WERI-Rb-1 (cell line): ENCODE data around the gene RIMBP2.
A peak's percentile ranks its signal among the peaks of the same experiment; 100 is the strongest.

Experiments
- DNase-seq: peaks from one replicate; pipeline ENCODE4 v3.0.0-alpha.2; 2020
- H3K27ac ChIP-seq: fragments of 250-450 bp; sonication (Bioruptor Pico); 2 replicates; pipeline ENCODE4 v1.5.1; 2020; ENCODE audit warnings: mild to moderate bottlenecking, moderate library complexity
- H3K27me3 ChIP-seq: fragments of 250-450 bp; sonication (Bioruptor Pico); 2 replicates; pipeline ENCODE4 v1.5.1; 2021; ENCODE audit warnings: mild to moderate bottlenecking, low read depth, moderate library complexity; ENCODE audit not compliant: insufficient read depth, severe bottlenecking
- H3K36me3 ChIP-seq: fragments of 250-450 bp; sonication (Bioruptor Pico); 2 replicates; pipeline ENCODE4 v1.5.1; 2020; ENCODE audit warnings: mild to moderate bottlenecking, moderate library complexity
- H3K4me3 ChIP-seq: 2 replicates; pipeline ENCODE4 v1.5.1; 2011; ENCODE audit warnings: low read depth, mild to moderate bottlenecking, control low read depth, low read length
- H3K9me3 ChIP-seq: fragments of 250-450 bp; sonication (Bioruptor Pico); 2 replicates; pipeline ENCODE4 v1.5.1; 2021; ENCODE audit warnings: mild to moderate bottlenecking, moderate library complexity; ENCODE audit not compliant: severe bottlenecking
- TF ChIP-seq, protein P1 (sequence below): IDR thresholded peaks from 2 replicates; pipeline ENCODE4 v1.5.1; 2011; ENCODE audit warnings: low read depth, mild to moderate bottlenecking, control low read depth, inconsistent platforms, low read length

The RIMBP2 gene

DNA sequence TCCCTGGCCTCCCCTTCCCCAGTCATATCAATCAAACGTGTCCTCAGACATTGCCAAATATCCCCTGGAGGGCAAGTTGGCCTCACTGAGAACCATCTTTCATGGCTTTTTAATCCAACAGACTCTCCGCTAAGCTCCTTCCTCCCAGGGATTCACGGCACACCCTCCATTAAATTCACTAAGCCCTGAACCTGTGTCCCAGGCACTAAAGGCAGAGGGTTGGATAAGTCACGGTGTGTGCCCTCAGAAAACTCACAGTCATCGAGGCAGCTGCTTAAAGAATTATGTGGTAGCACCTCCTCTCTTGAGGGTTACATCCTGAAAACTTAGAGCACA is 211.3 kb downstream of the RIMBP2 start:
- Histone ChIP-seq H3K9me3 (no peaks in the 10 kb centered on the region), H3K27ac (peak overlapping the region; percentile 85)

DNA sequence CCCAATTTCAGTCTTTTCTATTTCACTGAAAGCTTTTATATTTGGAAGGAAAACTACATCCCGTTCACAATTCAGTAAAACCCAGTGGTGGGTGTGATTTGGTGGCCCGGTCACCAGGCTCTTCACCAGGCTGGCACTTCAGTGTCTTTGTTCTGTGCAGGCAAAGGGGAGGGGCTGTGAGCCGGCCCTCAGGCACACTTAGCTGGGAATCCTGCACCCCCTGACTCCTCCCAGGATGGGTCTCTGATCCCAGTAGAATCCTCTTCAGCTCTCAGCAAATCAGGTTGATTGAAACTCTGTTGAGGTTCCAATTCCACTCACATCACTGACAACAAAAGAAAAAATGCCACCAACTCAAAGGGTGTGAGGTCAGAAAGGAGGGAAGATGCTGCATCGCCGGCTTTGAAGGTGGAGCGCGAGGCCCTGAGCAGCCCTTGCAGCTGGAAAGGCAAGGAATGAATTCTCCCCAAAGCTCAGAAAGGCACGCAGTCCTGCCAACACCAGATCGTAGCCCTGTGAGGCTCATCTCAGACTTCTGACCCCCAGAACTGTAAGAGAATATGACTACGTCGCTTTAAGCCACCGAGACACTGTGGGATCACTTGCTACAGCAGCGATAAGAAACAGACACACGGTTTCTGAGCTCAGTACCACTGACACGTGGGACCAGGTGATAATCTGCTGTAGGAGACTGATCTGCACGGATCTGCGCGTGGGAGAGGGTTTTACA is 211.8 kb downstream of the RIMBP2 start:
- H3K4me3 ChIP-seq: peak overlapping the region; percentile 23
- peak overlapping the region; percentile 85 for H3K27ac ChIP-seq
- no peaks in the 10 kb centered on the region; the same call in 1 of the 2 replicates for H3K36me3 ChIP-seq
- DNase-seq: peak; percentile 63
- TF ChIP-seq, protein P1, sequence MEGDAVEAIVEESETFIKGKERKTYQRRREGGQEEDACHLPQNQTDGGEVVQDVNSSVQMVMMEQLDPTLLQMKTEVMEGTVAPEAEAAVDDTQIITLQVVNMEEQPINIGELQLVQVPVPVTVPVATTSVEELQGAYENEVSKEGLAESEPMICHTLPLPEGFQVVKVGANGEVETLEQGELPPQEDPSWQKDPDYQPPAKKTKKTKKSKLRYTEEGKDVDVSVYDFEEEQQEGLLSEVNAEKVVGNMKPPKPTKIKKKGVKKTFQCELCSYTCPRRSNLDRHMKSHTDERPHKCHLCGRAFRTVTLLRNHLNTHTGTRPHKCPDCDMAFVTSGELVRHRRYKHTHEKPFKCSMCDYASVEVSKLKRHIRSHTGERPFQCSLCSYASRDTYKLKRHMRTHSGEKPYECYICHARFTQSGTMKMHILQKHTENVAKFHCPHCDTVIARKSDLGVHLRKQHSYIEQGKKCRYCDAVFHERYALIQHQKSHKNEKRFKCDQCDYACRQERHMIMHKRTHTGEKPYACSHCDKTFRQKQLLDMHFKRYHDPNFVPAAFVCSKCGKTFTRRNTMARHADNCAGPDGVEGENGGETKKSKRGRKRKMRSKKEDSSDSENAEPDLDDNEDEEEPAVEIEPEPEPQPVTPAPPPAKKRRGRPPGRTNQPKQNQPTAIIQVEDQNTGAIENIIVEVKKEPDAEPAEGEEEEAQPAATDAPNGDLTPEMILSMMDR: no peak
- H3K9me3 ChIP-seq: no peaks in the 10 kb centered on the region
- H3K27me3 ChIP-seq: no peaks in the 10 kb centered on the region

More for the DNA sequence above, 211.3 kb downstream of the RIMBP2 start:
- DNase-seq: peak; percentile 82
- Histone ChIP-seq H3K27me3 (no peaks in the 10 kb centered on the region), H3K4me3 (peak overlapping the region; percentile 23), H3K36me3 (no peaks in the 10 kb centered on the region; the same call in 1 of the 2 replicates)
- TF ChIP-seq, protein P1: no peak

DNA sequence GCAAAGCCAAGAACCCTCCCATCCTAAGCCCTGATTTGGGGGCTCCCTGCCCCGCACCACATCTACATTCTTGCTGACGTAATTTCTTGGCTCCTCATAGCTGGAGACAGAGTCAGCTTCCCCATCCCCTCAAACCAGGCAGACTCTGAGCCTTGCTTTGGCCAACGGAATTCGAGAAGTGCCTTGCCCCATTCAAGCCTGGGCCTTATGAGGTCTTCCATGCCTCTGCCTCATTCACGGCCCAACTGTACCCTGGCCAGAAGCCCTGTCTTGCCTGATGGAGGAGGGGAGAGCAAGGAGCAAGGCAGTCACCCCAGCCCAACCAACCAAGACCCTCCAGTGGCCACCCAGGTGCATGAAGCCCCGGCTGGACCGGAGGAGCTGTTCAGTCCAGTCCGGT is 214.3 kb downstream of the RIMBP2 start:
- Histone ChIP-seq H3K27ac (no peak overlapping the region), H3K36me3 (no peaks in the 10 kb centered on the region; the same call in 1 of the 2 replicates), H3K4me3 (no peak overlapping the region), H3K9me3 (no peaks in the 10 kb centered on the region), H3K27me3 (no peaks in the 10 kb centered on the region)
- DNase-seq: no peak
- TF ChIP-seq, protein P1: no peak

DNA sequence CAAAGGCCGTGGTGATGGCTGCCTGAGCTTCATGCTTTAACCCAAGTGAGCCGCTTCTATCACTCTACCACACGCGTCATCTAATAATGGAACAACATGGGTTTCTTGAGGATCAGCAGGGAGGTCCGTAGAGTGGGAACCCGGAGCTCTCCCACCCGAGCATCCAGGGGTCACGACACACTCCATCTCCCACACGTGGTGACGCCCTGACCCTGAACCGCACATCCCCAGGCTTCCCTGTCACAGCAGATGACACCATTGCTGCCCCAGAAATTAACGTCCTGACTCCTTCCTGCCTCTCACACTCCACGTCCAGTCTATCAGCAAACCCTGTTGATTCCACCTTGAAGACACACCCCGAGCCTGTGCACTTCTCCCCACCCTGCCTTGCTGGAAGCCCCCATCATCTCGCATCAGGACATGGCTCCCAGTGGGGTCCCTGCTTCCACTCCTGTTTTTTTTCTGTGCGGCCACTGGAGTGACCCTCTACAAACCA is 215.2 kb downstream of the RIMBP2 start:
- no peak overlapping the region for H3K4me3 ChIP-seq
- no peak for DNase-seq
- TF ChIP-seq, protein P1: no peak
- H3K27ac ChIP-seq: no peak overlapping the region
- no peaks in the 10 kb centered on the region; the same call in 1 of the 2 replicates for H3K36me3 ChIP-seq
- H3K27me3 ChIP-seq: no peaks in the 10 kb centered on the region
- H3K9me3 ChIP-seq: no peaks in the 10 kb centered on the region

DNA sequence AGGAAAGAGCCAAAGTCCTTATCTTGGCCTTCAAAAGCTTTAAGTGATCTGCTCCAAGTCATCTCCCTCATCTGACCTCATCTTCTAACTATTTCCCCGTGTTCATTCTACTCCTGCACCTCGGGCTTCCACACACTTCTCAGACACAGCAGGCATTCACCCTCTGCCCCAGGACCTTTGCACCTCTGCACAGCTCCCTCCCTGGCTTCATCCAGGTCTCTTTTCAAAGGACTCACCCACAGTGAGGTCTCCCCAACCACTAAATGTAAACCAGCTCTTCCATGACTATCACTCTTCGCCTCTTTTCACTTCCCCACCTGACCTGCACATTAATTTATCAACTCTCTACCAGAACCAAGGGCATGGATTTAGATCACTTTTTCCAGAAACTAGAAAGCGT is 216.6 kb downstream of the RIMBP2 start:
- Histone ChIP-seq H3K27ac (no peak overlapping the region), H3K27me3 (no peaks in the 10 kb centered on the region), H3K4me3 (no peak overlapping the region), H3K36me3 (no peaks in the 10 kb centered on the region), H3K9me3 (no peaks in the 10 kb centered on the region)
- TF ChIP-seq, protein P1: no peak
- DNase-seq: no peak
